Activated effector memory CD4-positive, alpha-beta T cell treated with anti-CD3 and anti-CD28 coated beads, Interleukin-2, amount 50 U/mL, for 16 hours (primary cell): ENCODE results near the gene NOL3.
A peak's percentile ranks its signal among the peaks of the same experiment; 100 is the strongest.

Experiments
- DNase-seq: peaks from one replicate; pipeline ENCODE4 v3.0.0-alpha.2; 2020

NOL3 gene

DNA sequence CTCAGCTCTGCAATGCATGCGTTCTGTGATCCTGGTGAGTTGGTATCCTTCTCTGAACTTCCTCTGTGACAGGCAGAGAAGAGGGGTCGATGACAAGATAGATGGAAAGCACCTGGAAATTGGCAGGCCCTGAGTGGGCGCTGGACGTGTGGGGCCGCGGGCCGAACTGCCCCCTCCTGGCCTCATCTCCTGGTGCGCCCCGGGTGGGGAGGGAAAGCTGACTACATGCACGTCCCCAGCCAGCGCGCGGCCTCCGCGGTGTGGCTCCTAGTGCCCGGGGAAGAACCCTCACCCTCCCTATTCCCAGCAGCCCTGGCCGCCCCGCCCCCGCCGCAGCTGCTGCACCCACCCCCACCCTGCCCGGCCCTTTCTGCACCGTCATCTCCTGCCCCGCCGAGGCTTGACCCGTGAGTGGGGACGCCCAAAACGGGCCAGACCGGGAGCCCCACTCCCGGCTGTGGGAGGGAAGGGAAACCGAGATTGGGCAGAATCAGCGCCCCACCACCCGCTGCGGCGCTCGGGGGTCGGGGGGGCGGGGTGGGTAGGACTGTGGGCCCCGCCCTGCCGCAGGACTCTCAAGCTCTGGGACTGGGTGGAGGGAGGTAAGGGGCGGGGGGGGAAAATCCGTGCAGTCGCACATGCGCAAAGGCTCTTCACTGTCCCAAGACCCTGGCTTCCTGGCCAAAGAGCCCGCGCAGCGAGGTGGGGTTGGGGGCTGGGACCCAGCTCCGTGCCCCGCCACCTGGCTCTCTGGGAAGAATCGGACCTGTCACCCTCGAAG lies at the start of gene NOL3:
TSS of gene NOL3 (plus strand) at position 371 of the 781 bp plus-strand sequence.
- DNase-seq = peak; percentile 71

DNA sequence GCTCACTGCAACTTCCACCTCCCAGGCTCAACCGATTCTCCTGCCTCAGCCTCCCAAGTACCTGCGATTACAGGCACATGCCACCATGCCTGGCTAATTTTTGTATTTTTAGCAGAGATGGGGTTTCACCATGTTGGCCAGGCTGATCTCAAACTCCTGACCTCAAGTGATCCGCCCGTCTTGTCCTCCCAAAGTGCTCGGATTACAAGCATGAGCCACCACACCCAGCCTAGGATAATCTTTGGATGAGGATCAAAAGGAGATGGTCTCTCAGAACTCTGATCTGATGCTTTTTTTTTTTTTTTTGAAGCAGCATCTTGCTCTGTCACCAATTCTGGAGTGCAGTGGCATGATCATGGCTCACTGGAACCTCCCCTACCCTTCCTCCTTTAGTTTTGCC lies 47.5 kb upstream of the NOL3 start:
- DNase-seq = peak; percentile 13

DNA sequence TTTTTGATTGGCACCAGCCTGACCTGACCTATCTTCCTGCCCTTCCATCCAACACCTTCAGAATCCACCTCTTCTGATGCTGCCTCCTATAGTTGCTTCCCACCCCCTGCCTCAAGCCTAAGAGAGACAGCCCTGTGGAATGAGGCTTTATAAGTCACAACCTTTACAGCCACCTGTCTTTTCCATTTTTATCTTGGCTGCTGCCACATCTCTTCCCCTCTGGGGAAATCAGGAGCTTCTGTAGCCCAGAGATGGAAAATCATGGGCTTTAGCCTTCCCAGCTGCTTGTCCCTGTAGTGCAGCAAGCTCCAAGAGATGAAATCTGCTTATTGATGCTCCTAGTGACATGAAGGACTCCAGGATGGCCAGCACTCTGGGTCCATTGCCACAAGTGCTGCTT lies 41.9 kb upstream of the NOL3 start:
- no peak for DNase-seq

DNA sequence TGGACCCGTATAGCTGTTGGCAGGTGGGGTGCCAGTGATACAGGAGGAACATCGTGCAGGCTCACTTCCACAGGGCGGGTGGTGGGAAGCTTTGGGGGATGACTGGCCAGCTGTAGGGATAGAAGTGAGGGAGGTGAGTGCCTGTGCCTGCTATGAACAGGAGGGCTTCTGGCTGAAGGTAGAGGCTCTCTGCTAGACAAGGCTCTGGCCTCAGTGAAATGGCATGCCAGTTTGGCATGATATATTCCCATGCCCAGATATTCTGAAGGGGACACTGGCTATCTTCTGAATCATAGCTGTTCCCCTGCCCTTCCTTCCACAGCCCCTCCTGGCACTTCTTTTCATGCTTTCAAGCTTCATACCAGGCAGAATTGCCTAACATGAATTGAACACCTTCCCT lies 41.5 kb upstream of the NOL3 start:
- DNase-seq = no peak

DNA sequence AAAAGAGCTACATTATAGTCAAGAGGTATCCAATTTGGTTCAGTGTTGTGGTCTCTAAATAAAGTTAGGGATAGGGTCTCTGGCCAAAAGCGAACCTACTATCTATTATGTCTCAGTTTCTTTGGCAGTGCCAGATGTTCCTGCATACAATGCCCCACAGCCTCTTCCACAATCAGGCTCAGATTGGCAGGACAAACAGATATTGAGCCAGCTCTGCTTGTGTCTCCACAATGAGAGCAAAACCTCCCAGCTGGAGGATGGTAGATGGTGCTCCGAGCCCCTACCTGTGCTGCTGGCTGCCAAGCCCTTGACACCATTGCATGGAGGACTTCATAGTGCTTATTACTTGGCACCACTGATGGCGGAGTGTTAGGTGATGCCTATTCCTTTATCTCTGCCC lies 40.9 kb upstream of the NOL3 start:
- DNase-seq = no peak

DNA sequence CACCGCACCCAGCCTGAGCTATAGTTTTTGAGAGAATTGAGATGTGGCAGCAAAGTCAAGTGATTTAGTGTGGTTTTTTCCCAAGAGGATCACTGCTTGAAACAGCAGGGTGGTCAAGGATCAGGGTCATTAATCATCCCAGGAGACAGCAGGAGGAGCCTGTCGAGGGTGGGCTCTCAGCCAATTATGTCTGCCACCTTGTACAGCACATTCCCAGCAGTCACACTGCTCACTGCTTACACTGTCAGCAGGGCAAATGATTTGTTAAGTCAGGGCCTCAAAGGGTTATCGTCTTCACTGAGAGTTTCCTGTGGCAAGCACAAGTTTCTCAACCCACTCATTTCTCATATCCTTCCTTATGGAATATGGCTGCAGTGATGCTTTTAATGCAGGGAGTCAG lies 32.7 kb upstream of the NOL3 start:
- DNase-seq = no peak

DNA sequence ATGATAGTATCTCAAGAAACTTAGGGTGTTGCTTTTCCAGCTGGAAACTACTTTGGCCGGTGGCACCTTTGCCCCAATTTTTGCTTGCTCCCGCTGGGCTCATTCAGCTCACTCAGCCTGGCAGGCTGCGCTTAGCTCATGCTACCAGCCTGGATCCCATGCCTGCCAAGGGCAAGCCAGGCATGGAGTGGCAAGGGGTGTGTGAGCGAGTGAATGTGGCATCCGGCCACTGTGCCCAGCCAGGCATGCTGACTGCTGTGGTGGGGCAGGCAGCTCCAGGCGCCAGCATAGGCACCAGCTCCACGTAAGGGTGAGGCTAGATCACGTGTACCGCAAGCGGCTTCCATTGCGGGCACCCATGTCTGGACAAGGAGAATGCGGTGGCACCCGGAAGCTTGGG lies 28.9 kb upstream of the NOL3 start:
- no peak for DNase-seq

DNA sequence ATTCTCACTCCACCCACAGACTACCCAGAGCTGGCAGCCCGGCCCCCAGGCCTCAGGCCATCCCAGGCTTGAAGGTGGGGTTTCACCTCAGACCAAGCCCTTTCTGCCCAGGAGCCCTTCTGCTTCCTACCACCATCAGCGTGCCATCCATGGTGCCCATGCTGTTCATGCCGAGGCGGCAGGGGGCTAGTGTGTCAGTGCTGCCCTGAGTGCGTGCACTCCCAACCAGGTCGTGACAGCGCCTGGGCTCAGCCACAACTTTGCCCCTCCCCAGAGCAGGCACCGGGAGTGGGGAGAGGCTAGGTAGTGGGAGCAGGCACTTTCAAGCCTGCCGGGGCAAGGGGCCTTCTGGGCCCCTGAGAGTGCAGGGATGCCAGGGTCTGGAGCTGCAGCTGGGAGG lies 28.0 kb upstream of the NOL3 start:
- DNase-seq = no peak

DNA sequence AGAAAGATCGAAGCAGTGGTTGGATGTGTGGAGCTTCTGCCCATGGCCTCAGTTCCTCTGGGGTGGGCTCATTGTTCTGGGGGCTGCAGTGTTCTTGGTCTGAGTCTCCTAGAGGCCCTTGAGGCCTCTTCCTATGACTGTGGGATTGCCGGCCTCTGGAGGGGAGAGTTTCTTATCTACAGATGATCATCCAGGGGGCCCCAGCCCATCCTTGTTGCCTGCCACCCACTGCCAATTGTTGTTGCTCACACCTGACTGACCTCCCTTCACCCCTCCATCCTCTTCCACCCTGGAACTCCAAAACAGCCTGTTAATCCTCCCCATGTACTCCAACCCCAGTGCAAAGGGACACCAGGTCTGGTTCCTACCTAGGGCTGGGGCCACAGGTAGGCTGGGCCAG lies 25.4 kb upstream of the NOL3 start:
- DNase-seq = no peak

DNA sequence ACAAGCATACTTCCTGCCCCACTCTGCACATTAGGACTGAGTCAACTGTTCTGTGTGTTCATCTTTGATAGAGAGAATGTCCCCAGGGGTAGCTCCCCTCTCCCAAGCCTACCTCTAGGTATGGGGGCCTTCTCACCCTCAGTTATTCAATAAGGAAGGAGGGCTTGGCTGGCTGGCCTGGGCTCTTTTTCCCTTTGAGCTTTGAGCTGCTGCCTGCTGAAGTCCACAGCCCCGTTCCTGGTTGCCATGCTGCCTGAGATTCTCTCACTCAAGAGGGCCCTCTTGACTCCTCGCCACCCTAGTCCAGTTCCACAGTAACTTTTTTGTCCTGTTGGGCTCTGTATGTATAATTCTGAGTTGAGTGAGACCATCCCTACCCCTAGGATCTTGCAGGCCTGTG lies 24.6 kb upstream of the NOL3 start:
- DNase-seq = no peak

DNA sequence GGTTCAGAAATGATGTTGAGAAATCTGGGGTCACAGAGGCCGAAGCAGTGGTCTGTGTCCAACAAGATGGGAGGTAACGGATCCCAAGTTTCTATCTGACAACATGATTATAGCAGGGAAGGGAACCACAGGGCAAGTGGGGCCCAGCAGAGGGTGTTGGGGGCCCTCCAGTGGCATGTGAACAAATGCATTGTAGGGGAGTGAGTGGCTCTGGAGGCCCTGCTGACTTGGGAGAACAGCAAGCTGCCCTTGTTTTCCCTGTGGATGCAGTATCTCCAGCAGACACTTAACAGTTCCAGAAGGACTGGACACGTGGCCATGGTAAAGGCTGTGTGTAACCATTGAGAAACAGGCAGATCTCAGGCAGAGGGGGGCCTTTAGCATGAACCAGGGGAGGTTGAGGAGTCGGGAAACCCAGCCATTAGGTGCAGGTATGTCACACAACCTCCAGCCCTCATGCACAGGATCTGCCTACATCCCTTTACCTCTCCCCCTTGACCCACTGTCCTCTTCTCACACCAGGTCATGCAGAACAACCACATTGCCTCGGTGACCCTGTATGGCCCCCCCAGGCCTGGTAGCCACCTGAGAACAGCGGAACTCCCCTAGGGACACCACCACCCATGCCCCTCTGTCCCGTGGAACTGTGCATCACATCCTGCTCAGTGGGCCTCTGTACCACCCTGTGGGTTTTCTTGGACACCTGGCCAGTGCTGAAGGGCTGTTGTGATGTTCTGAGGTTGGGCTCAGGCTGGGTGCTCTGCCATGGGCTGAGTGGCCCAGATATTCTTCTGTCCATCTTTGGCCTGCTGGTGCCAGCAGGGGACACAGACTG lies 23.6 kb upstream of the NOL3 start:
- DNase-seq = no peak

DNA sequence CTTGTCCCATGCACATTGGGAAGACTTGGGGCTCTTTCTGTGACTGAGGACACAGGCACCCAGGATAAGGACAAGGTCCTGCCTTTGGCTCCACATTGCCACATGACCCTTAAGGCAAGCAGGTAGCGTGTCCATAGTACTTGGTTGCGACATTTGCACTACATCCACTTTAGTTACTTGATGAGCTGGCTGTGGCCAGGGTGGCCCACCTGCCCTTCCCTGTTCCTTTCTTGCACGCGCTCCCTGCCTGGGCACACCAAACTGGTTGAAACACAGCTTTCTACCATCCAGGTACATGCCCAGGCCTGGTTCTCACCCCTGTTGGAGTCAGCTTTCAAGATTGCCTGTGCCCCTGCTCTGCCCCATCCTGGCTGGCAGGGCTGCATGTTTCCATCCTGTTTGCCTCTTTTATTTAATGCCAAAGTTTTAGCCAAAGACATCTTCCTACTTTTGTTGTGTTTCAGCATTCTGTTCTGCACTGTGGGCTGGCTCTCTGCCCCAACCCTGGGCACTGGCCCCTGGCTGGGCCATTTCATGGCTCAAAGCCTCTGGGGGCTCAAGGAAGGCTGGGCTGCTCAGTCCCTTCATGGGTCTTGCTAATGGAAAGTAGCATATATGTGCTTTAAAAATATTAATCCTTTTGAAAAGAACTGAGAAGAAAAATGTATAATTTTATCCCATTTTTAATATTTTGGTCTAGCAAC lies 22.7 kb upstream of the NOL3 start:
- DNase-seq = no peak

DNA sequence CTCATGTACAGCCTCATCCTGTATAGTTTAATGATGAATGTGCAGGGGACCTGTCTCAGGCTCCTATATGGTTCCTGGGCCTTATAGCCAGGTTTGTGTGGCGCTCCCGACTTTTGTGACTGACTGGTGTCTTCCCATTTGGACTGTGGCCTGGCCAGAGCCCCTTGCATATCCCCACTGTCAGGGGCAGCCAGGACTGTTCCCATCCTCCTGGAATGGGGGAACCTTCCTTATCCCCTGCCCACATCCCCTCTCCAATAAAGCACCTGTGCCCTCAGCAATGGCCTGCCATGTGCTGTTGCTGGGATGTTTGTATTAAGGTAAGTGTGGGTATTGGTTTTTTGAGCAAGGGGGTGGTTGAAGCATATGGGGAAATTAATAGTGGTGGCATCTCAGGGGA lies 22.1 kb upstream of the NOL3 start:
- DNase-seq = no peak

DNA sequence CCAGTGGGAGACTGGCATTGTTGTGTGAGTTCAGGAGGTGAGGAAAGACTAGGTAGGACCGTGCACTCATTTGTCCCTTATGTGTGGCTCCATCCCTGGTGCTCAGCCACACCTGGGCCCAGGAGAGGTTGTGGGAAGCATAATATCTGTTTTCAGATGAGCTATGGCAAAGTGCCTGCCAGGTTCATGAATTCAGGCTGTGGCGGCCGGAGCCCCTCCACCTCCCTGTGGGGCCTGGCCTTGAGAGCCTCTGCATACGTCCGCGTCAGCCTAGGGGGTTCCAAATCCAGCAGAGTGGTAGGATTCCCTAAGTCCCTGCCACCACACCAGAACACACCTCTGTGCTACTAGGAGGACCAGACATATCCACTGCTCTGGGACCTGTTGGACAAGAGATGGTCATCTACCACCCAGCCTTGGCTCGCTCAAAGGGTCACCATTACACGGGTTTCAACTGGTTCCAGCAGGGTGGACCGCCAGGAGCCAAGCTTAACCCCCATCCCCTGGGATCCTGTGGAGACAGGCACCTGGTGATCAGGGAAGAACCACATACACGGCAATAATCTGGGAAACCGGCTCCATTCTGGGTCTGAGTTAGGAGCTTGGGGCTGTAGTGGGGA lies 21.6 kb upstream of the NOL3 start:
- DNase-seq = no peak

DNA sequence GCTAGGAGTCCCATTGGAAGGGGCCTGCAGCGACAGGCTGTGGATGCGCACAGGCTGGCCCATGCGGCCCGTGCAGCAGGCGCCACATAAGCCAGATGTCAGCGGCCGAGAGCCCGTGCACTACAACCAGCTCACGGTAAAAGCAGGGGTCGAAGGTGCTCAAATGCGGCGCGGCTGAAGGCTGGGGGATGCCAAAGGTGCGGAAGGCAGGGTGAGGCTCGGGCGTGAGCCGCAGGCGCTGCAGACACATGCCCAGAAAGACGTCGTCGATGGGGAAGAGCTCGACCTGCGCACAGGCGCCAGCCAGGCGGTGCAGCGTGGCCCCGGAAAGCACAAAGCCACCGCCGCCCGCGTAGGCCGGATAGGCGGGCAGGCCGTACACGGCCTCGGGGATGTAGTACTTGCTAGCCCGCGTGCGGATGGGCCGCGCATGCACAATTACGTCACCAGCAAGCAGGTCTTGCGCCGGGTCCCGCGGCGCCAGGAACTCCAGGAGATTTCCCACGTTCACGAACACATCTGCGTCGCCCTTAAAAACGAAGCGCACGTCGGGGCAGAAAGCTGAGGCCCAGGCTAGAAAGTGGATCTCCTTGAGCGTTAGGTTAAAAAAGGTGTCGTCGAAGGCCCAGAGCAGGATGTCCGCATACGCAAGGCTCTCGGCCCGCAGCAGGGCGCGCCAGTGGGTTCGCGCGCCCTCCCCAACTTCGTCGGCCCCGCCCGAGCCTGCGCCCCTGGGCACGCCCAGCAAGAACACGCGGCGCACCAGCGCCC lies 20.9 kb upstream of the NOL3 start:
- DNase-seq = no peak

DNA sequence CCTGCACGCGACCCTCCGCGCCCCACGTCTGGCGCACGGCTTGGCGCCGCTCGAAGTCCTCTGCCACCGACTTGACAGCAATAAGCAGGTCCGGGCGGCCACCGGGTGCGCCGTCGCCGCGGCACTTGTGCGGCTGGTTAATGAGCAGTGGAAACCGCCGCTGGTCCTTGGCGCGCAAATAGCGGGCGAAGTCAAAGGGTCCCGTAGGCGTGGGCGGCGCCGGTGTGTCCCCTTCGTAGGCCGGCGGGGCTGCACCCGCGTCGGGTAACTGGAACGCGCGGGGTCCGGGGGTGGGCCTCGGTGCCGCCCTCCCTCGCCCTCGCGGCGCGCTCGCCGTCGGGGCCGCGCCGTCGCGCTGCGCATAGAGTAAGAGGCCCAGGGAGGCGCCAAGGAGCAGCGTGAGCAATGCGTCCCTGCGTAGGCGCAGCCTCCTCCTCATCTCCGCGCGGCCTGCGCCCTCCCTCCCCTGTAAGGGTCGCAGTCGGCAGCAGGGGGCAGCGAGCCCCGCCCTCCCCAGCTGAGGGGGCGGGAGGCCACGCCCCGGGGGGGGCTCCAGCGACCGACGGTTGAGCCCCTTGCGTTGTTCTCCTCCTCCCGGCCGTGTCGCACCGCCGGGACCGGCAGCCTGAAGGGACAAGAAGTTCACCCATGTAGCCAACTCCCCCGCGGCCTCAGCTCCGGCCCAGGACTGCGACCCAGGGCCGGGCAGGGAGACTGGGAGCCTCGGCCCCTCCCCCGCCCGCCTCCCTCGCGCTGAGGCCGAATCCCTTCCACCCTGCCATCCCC lies 20.1 kb upstream of the NOL3 start:
- peak; percentile 84 for DNase-seq

DNA sequence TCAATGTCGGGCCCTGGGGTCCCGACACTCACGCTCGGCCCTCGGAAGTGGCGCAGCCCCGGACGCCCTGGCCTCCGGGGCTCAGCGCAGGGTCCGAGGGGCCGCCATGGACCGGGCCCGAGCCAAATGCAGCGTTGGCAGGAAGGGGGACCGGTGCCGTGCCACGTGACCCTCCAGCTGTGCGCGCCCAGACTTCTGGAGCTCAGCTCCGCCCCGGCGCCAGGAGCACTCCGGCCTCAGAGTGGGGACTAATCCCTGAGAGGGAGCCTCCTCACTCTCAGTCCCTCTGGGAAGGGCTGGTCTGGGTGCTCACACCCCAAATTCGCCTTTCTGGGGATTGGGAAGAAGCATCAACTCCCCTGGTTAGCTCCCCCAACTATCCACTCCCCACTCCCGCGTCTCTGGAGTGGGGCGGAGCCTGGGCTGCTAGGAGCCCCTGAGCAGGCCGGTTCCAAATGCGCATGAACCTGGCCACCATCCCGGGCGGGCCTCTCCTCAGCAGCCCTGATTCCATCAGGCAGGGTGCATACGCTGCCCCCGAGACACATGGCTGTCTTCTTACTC lies 19.4 kb upstream of the NOL3 start, which contains the start of gene B3GNT9:
TSS of gene B3GNT9 (minus strand) at position 166 of the 564 bp plus-strand sequence. CDS start 513 bp downstream, outside the sequence.
- peak; percentile 79 for DNase-seq

DNA sequence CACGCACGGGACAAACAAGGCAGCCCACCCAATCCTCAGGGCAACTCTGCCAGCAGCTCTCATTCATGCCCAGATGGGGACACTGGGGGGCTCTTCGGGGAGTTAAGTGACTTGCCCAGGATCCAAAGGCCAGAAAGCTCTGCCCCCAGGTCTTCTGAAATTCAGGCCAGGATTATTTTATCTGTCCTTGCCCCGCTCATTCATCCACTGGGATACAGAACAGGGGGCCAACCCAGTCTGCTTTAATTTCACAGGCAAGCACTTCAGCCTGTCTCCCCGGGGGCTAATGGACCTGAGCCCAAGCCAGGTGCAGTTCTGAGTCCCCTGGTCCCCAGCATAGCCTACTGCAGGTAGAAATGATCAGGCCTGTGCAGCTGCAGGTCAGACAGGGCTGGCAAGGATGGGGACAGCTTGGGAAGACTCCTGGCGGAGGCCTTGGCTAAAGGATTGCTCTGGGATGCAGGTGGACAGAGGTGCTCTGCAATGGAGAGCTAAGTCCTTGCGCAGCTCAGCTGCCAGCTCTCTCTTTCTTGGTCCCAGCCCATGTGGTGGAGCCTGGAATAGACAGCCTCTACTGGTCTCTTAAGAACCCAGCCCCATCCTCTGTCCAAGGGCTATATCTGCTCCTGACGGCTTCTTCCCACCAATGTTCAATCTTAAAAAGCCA lies 18.8 kb upstream of the NOL3 start:
- no peak for DNase-seq

DNA sequence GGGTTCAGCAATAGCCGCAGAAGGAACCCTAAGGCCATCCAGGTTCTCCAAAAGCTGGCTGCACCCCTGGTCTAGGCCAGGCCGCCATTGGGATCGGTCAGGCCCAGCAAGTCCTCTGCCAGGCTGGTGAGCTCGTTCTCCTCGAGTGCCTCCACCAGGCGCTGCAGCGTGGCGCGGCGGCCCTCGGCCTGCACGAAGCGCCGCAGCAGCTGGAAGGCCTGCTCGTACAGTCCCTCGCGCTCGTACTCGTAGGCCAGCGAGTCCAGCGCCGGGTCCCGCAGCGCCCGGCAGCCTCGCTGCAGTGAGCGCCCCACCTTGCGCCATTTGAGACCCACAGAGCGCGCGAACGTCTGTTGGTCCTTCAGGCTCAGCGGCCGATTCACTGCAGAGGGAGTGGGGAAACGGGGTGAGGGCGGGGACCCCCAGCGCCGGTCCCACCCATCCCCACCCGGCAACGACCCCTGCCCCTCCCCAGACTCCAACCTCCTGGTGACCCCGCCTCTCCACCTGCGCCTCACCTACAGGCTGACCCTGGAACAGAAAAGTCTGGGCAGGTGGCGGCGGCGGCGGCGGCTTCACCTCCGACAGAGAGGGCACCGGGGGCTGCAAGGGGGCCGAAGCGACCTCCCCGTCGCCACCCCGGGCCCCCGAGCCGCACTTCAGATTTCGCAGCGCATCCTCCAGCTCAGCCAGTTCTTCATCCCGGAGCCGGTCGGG lies 15.6 kb upstream of the NOL3 start:
- DNase-seq = no peak
